GM18517 (cell line): ENCODE results near the gene RUNX1.

ENCODE experiments used
- ATAC-seq: cut with Tn5 transposase; IDR thresholded peaks from one replicate; pipeline ENCODE4 v1.9.1; 2021; ENCODE audit warnings: mild to moderate bottlenecking, moderate library complexity; ENCODE audit not compliant: unreplicated experiment

RUNX1 gene

DNA sequence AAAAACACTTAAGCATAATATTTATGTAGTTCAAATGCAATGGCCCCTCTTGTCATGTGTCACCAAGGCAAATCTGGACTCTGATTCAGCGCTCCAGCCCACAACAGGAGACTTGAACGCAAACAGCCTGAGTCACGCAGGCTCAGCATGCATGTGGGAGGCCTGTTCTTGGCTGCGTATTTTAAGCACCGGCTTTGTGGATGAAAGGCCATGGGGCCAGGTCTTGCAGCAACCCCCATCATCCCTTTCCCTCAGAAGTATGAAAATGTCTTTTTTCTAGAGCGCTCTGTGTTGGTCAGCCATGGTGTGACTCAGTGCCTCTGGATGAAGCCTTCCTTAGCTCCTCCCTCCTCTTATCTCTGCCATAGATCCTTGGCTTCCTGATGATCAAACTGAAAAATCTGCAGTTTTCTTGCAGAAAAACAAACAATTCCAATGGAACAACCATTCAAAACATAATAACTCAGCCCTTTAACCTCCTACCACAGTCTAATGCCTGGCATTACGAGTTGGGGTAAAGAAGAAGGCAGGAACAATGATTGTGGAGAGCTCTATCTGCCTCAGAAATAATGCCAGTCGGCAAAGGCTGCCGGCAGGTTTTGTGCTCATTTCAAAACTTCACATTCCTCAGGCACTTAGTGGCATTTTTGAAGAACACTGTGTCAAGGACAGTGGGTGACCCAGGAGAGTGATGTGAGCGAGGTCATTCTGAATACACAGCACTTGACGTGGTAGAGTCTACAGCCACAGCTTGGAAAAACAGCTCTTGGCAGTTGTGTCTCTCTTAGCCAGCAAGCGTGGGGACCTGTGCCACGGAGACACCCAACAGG lies 212.8 kb downstream of the RUNX1 start:
- no peak for ATAC-seq

DNA sequence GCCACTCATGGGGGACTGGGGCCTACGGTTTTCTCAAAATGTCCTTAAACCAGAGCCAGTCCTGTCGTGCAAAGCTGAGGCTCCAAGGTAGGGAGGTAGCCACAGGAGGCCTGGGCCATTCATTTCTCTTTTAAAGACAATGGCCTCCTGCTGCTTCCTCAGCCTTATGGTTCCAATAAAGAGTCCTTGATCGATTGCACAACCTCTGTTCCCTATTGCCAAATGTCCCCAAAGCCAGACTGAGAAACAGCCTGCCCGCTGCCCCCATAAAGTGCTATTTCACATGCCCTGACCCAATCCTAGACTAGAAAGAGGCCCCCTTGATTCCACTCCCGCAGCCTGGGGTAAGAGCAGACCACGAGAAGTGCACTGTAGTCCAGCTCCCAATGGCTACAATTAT lies 213.6 kb downstream of the RUNX1 start:
- ATAC-seq: no peak

DNA sequence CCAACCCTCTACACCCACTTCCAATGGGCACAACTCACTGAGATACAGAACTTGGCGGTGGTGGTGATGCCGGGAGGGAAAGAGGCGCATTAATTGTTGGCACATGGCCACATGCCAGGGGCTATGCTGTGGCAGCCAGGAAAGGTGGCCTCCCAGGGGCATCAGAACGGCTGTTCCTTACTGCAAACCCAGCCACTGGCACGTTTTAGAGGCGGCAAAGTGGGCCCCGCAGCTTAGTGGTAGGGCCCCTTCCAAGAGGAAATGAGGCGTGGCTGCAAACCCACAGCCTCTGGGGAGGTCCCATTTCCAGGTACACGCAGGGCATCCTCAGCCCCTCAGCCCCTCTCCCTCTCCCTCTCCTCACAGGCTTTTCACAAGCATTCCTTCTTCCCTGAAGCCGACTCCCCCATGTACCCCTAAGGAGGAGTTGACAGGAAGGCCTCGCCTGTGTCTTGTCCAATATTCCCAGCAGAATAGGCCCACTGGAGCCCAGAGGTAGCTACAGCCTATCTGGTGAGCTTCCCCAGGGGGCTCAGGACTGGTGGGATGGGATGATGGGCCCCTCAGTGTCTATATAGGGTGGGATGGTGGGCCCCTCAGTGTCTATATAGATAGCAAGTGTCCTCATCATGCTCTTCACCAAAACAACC lies 214.1 kb downstream of the RUNX1 start:
- no peak for ATAC-seq

DNA sequence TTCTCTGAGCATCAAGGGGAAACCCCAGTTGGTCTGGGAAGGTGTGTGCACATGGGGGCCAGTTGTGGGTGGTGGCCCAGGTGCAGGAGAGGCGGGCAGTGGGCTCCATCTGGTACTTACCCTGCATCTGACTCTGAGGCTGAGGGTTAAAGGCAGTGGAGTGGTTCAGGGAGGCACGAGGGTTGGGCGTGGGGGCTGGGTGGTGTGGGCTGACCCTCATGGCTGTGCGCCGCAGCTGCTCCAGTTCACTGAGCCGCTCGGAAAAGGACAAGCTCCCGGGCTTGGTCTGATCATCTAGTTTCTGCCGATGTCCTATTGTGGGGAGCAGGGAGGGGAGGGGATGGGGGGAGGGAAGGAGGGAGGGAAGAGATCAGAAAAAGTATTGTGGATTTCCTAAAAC lies 214.8 kb downstream of the RUNX1 start:
- ATAC-seq: no peak

DNA sequence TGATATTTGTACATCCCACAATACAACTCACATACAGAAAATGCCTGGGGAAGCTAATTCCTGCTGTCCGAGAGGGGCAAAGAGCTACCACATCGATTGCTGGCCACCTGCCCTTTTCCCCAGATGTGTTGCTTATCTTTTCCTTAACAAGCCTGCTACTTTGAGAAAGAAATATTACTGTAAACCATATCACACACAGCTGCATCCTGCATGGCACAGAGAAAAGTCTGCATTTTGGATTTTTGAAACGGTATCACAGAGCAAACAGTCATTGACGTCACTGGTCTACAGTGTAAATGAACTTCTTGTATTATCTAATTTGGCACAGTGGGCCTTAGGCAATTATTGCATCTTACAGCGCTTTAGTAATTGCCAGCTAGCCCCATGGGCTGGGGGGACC lies 215.6 kb downstream of the RUNX1 start:
- no peak for ATAC-seq

DNA sequence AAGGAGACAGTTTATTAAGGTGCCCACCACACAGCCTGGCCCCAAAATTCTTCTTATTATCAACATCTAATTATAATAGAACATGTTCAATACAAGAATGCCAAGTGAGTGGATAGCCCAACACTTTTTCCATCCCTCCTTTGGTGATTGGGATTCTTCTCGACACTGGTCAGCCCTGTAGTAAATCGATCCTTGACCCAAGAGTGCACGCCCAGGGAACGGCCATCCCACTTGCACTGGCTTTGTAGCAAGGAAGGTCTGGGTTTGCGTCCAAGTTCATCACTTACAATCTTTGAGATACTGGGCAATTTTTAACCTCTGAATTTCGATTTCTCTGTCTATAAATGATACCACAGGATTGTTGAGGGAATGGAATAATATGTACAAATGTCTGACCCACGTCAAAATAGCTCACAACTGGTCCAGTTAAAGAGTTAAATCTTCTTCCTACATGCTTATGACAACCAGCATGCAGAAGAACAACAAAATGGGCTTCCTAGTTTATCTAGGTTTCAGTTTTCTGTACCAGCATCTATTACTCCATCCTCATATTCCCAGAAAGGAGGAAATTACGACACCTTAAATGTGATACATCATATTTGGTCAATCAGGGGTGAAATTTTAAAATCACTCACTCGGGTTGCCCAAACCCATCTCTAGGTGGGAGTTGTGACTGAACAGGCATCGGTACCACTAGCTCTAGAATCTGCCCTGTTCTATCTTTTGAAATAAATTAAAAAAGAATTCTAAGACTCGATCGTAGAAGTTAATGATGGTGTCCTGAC lies 218.5 kb downstream of the RUNX1 start:
- no peak for ATAC-seq

DNA sequence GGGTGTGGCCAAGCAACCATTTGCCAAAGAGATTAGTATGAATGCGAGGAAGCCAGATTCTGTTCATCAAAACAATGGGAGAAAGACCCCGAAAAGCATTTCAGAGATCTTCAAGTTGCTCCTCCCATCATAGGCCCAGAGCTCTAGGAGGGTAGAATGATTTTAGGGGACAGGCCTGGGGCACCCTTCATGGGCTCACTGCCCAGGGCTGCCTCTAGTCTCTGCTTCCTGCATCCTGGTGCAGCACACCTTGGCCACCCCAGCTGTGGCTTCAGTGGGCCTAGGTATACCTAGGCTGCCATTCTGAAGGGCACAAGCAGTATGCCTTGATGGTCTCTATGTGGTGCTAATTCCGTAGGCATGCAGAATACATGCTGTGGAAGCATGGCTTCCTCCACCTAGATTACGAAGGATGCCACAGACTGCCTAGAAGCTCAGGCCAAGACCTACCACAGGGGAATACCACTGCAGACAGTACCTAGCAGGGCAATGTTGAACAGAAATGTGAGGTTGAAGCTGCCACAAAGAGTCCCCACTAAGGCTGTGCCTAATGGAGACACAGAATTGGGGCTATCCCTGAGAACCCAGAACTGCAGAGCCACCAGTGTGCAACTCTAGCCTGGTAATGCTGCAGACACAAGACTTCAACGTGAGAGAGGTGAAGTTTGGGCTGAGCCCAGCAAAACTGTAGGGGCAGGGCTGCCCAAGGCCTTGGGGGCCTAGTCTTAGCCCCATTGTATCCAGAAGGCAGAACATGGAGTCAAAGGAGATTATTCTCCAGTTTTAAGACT lies 221.5 kb downstream of the RUNX1 start:
- no peak for ATAC-seq

DNA sequence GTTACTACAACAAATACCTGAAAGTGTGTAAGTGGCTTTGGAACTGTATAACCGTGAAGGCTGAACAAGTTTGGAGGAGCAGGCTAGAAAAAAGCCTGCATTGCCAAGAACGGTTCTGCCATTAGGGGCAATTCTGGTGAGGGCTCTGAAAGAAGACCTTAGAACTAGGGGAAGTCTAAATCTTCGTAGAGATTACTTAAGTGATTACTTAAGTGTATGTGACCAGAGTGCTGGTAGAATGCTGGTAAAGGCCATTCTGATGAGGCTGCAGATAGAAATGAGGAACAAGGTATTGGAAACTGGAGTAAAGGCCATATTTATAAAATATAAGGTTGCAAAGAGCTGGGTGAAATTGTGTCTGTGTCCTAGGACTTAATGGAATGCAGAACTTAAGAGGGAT lies 222.3 kb downstream of the RUNX1 start:
- no peak for ATAC-seq

DNA sequence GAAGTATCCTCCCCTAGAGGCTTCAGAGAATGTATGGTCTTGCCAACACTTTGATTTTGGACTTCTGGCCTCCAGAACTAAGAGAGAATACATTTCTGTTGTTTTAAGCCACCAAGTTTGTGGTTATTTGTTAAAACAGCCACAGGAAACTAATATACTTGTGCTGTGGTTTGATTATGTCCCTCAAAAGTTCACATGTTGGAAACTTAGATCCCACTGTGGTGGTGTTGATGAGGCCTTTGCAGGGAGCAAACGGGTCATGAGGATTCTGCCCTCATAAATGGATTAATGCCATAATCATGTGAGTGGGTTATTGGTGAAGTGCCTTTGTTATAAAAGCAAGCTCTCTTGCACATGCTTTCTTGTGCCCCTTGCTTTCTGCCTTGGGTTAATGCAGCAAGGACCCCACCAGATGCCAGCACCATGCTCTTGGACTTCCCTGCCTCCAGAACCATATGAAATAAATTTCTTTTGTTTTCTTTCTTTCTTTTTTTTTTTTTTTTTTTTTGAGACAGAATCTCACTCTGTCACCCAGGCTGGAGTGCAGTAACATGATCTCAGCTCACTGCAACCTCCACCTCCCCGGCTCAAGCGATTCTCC lies 223.1 kb downstream of the RUNX1 start:
- ATAC-seq: no peak

DNA sequence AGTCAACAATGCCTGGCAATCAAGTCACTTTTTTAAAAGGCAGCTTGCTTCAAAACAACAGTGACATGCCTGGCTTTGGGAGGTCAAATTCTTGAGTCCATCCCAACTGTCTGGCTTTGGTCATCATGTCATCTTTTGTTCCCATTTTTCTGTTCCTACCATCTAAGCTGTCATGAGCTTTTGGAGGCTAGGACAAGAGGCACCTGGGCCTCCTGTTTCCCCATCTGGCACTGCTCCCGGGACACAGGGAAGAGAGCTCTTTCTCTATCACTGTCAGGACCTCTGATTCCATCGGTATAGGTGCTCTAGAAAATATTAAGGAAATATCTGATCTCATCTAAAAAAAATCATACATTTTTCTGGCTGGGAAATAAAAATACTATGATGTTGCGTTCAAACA lies 224.0 kb downstream of the RUNX1 start:
- ATAC-seq: no peak

DNA sequence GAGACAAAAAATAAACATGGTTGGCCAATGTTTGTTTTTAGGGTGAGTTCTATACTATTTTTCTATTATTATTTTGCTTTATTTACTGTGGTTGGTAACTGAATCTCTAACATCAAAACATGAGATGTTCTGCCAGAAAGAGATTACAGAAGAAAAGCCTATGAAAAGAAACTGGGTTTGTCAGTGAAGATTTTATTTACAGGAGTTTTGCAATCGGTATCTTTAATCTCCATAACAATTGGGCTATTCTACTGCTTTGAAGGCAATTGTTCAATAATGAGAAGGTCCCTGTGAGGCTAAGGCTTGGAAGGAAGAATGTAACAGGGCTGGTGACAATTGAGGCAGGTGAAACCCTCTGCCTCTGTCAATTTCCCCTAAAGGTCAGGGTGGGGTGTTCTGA lies 224.8 kb downstream of the RUNX1 start:
- ATAC-seq: no peak

DNA sequence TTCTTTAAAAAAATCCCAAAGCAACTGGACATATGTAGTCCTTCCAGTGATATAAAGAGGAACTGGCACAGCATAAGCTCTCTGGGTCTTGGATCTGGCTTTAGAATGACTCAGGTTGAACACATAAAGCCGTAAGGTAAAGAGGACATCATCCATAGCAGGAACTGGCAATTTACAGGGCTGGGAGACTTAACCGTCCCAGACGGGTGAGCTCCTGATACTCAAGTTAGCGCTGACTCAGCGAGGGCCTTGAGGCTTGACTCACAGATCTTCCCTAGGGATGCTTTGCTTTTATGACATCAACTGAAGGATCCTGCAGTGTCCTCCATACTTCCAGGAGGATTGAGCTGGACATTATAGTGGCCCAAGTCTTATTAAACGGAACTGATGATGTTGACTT lies 226.2 kb downstream of the RUNX1 start:
- no peak for ATAC-seq

DNA sequence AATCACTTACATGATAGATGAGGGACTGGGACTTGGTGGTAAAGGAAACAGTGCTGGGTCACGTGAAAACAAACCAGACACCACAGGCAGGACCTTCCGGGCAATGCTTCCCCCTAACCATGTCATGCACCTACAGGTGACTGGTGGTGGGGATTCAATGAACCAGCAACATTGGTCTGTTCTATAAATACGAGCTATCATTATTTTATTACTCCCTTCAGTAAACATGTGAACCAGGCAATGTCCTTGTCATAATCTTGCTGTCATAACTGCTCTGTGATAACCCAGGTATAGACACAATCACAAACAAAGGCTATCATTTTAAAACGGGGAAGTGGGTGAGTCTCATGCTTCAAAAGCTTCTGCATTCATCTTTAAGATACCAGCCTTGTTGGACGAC lies 226.9 kb downstream of the RUNX1 start:
- no peak for ATAC-seq

DNA sequence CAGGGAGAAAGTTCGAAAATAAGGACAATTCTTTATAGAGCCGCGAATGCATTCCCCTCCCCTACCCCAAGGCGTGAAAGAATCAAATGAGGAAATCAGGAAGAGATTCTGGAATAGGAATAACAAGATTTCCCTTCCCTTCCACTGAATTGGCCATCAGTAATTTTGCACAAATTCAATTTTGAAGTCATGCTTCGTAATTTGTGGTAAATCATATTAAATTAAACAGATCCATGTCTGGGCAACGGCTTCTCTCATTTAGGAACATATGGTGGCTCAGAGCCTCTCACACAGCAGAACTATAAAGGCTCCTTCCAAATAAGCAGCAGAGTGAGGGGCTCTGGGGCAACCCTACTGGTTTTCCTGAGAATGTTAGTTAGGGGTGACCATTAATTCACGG lies 227.4 kb downstream of the RUNX1 start:
- no peak for ATAC-seq

DNA sequence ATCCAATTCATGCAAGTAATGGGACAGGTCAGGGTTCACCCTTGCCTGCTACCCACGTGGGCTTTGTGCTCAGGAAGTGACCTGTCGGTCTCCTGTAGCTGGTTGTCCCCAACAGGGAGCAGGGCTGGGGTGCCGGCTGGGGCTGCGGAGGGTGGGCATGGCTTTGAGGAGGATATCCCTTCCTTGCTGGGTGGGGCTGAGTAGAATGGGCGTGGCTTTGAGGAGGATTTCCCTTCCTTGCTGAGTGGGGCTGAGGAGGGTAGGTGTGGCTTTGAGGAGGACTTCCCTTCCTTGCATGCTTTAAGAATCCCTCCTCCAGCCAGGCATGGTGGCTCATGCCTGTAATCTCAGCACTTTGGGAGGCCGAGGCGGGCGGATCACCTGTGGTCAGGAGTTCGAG lies 229.1 kb downstream of the RUNX1 start:
- ATAC-seq: no peak

DNA sequence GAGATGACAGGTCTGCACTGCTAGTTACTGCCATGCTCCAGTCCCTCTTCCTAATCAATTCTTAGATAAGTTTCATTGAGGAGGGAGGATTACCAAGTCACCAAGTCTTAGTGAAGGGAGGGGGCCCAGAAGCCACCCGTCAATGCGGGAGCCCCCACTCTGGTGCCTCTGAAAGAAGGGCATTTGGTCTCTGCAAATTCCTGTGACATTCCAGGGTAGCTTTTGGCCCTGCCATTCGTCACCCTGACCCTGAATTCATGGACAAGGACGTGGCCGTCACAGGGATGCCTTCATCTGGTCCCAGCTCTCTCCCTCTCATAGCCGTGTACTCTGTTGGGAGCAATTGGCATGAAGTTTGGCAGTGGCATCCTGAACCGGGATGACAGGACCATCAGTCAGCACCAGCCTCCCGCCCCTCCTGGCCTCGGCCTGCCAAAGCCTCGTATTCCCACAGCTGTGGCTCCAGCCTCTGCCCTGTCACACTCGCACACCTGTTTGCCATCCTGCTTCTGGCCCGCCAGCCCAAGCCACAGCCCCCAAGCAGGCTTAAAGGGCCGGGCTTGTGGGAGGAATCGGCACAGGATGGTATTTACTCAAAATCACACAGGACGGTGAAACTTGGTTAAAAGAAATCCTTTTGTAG lies 229.6 kb downstream of the RUNX1 start:
- no peak for ATAC-seq

DNA sequence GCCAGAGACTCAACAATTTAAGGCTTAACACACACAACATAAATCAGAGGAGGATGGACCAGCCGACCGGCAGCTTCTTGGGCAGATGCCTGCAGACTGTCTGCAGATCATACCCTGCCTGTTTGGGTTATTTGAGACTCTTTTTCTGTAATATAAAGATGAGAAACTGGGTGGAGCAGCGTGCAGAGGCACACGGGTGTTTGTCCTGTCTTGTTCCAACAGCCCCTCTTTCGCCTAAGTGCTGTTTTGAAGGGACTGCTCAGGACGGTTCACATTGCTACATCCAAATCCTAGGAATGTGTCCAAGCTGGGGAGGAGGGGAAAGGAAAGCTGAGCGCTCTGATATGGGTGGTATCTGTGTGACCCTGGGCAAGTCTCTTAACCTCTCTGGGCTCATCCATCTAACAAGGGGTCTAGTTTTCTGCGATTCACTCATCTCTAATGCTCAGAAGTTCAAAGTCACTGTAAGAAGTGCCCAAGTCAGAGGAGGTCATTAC lies 230.4 kb downstream of the RUNX1 start:
- ATAC-seq: no peak

DNA sequence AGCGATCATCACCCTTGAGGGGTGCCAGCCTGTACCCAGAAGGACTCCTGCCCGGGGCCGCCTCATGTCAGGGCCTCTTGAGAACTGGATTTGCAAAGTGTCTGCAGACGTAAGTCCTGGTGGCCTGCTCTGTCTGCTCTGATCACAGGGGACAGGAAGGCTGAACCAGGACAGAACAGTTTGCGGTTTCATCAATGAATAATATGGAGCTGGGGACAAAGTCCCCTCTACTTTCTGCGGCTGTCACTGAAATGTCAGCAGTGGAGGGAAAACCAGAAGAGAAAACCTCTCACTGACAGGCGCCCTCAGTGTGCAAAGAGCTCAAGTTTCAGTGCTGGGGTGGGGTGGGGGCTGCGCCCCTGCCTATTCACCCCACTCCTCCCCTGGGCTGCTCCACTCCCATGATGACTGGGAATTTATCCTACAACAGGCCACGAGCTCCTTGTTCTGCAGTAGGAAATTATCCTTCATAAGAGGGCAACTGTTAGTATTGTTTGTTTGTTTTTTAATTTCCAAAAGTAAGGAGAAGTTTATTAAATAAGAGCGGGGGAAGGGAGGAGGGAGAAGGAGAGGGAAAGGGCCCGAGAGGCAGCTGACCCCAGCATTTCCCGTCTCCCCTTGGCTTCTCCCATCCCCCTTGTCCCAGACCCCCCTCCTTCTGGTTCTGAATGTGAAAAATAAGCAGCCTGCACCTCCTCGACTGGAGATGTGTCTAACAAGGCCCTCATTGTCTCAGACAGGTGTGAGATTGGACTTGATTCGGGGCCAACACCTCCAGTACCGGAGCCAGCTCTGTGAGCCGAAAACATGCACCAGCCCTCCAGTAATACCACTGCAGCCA lies 231.1 kb downstream of the RUNX1 start:
- ATAC-seq: no peak
